ENCODE results near the gene TAAR5. TPM values are rescaled to one million over a fixed set of nuclear protein-coding genes. Genes with fewer than 3 reads are reported as not detected.

Gene TAAR5
- total RNA-seq, 2 donors from 2014 or later: not detected

DNA sequence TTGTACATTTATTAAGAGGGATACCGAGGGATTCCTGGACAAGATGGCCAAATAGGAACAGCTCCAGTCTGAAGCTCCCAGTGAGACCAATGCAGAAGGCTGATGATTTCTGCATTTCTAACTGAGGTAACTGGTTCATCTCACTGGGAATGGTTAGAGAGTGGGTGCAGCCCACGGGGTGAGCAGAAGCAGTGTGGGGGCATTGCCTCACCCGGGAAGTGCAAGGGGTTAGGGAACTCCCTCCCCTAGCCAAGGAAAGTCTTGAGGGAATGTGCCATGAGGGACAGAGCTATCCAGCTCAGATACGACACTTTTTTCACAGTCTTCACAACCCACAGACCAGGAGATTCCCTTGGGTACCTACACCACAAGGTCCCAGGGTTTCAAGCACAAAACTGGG is 45.3 kb upstream of the TAAR5 start:
- 88 to 90% methylated on average over 2 to 4 of the region's 4 CpGs for WGBS, 2 experiments (ENCODE audit: insufficient coverage in 1 of 2, insufficient read length in 1 of 2)
- H3K9ac ChIP-seq (ENCODE audit: extremely low read depth, low read length, poor library complexity, severe bottlenecking): no peak overlapping the region
- H3K4me1 ChIP-seq (ENCODE audit: control insufficient read depth, insufficient read depth, low read length): peaks cover 7% of the 10 kb centered on the region
- Mint-ChIP-seq H3K4me3 (no peak overlapping the region), H3K9me3 (peaks cover 14% of the 10 kb centered on the region), H3K4me1 (peaks cover 14% of the 10 kb centered on the region), H3K36me3 (ENCODE audit: low read depth) (no peaks in the 10 kb centered on the region), H3K27me3 (ENCODE audit: insufficient read depth) (peaks cover 34% of the 10 kb centered on the region), H3K27ac (no peak overlapping the region)
- DNase-seq: no peak
- H3K36me3 ChIP-seq (ENCODE audit: control insufficient read depth, insufficient read depth, low read length): no peaks in the 10 kb centered on the region
- peaks cover 7% of the 10 kb centered on the region for H3K27me3 ChIP-seq (ENCODE audit: control insufficient read depth, insufficient read depth, low read length, poor library complexity, severe bottlenecking)
- H3K4me3 ChIP-seq (ENCODE audit: low read length): no peak overlapping the region
- H3K27ac ChIP-seq (ENCODE audit: low read depth, low read length): no peak overlapping the region
- no peaks in the 10 kb centered on the region for H3K9me3 ChIP-seq (ENCODE audit: control insufficient read depth, low read length)
- TF ChIP-seq CTCF (conservative IDR thresholded peaks at IDR 0.05): no peak

- no peak overlapping the region for H3K4me3 ChIP-seq (ENCODE audit: low read length)
- H3K9me3 ChIP-seq (ENCODE audit: control insufficient read depth, low read length): peaks cover 4% of the 10 kb centered on the region
- peaks cover 14% of the 10 kb centered on the region for H3K27me3 ChIP-seq (ENCODE audit: control insufficient read depth, insufficient read depth, low read length, poor library complexity, severe bottlenecking)
- Mint-ChIP-seq H3K27me3 (ENCODE audit: insufficient read depth) (peaks cover 47% of the 10 kb centered on the region), H3K36me3 (ENCODE audit: low read depth) (no peaks in the 10 kb centered on the region), H3K4me1 (peaks cover 9% of the 10 kb centered on the region), H3K4me3 (no peak overlapping the region), H3K27ac (no peak overlapping the region), H3K9me3 (peaks cover 17% of the 10 kb centered on the region)
- DNase-seq: no peak
- 84 to 86% methylated on average over 2 of the region's 2 CpGs for WGBS, 2 experiments (ENCODE audit: insufficient coverage in 1 of 2, insufficient read length in 1 of 2)
- no peaks in the 10 kb centered on the region for H3K36me3 ChIP-seq (ENCODE audit: control insufficient read depth, insufficient read depth, low read length)
- H3K9ac ChIP-seq (ENCODE audit: extremely low read depth, low read length, poor library complexity, severe bottlenecking): no peak overlapping the region
- H3K4me1 ChIP-seq (ENCODE audit: control insufficient read depth, insufficient read depth, low read length): peaks cover 7% of the 10 kb centered on the region
- TF ChIP-seq CTCF (conservative IDR thresholded peaks at IDR 0.05): no peak
- H3K27ac ChIP-seq (ENCODE audit: low read depth, low read length): no peak overlapping the region
Measured at GRCh38 chr6:132633362-132633761, 43.8 kb upstream of the TAAR5 start.

DNA sequence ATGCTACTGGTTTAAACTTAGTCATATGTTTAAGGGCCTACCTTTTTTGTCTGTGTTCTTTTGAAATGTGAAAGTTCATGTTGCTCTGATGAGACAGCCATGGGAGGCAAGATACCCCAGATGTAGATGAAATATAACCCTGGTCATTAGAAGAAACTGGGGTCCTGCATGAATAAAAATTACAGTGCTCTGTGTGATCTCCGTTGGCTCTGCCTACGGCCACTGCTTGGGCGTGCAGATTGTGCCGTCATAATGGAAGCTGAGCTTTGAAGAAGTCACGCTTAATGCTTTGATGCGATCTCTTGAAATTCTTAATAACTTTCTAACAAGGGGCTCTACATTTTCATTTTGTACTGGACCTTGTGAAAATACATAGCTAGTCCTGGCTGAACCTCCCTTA is 34.6 kb upstream of the TAAR5 start, which contains the start of gene TAAR2:
TAAR2 (minus strand) TSS at position 101 of the 400 bp plus-strand sequence; CDS start at position 101, 0 bp downstream.
- Mint-ChIP-seq H3K4me1 (peaks cover 12% of the 10 kb centered on the region), H3K9me3 (peaks cover 24% of the 10 kb centered on the region), H3K27ac (no peak within 1 kb of the TSS), H3K36me3 (ENCODE audit: low read depth) (no peaks in the 10 kb centered on the region), H3K4me3 (no peak within 1 kb of the TSS), H3K27me3 (ENCODE audit: insufficient read depth) (peaks cover 72% of the 10 kb centered on the region)
- H3K9me3 ChIP-seq (ENCODE audit: control insufficient read depth, low read length): peaks cover 4% of the 10 kb centered on the region
- H3K9ac ChIP-seq (ENCODE audit: extremely low read depth, low read length, poor library complexity, severe bottlenecking): no peak within 1 kb of the TSS
- no peak within 1 kb of the TSS for H3K27ac ChIP-seq (ENCODE audit: low read depth, low read length)
- no peaks in the 10 kb centered on the region for H3K36me3 ChIP-seq (ENCODE audit: control insufficient read depth, insufficient read depth, low read length)
- no peak within 1 kb of the TSS for H3K4me3 ChIP-seq (ENCODE audit: low read length)
- no peaks in the 10 kb centered on the region for H3K4me1 ChIP-seq (ENCODE audit: control insufficient read depth, insufficient read depth, low read length)
- 87 to 95% methylated on average over 6 of the region's 6 CpGs for WGBS, 2 experiments (ENCODE audit: insufficient coverage in 1 of 2, insufficient read length in 1 of 2)
- DNase-seq: no peak
- TF ChIP-seq CTCF (conservative IDR thresholded peaks at IDR 0.05): no peak
- peaks cover 46% of the 10 kb centered on the region for H3K27me3 ChIP-seq (ENCODE audit: control insufficient read depth, insufficient read depth, low read length, poor library complexity, severe bottlenecking)
